Activated T-cell treated with anti-CD3 and anti-CD28 coated beads, Interleukin-2, amount 50 U/mL, for 24 hours (primary cell): ENCODE results near the gene CCNJL.
"Not testable (repeated sequence)": the region's sequence is repeated elsewhere in the genome, so short reads cannot be mapped to it uniquely, and the experiment has no call there.

Experiments
- DNase-seq: peaks from one replicate; pipeline ENCODE4 v3.0.0-alpha.2; 2020
- H3K27ac Mint-ChIP-seq: 2 replicates; pipeline ENCODE4 v1.8.0; 2020; ENCODE audit warnings: mild to moderate bottlenecking, mixed read lengths
- H3K27me3 Mint-ChIP-seq: 2 replicates; pipeline ENCODE4 v1.8.0; 2020; ENCODE audit warnings: mixed read lengths
- H3K36me3 Mint-ChIP-seq: 2 replicates; pipeline ENCODE4 v1.8.0; 2020; ENCODE audit warnings: low read depth, mixed read lengths
- H3K4me1 Mint-ChIP-seq: 2 replicates; pipeline ENCODE4 v1.8.0; 2020; ENCODE audit warnings: low read depth, mixed read lengths
- H3K4me3 Mint-ChIP-seq: 2 replicates; pipeline ENCODE4 v1.8.0; 2020; ENCODE audit warnings: mild to moderate bottlenecking, moderate library complexity, mixed read lengths
- H3K9me3 Mint-ChIP-seq: 2 replicates; pipeline ENCODE4 v1.8.0; 2020; ENCODE audit warnings: mixed read lengths

CCNJL gene

GRCh38 chr5:160348080-160348479, 35.7 kb upstream of the CCNJL start:
- H3K27me3 Mint-ChIP-seq, result peaks cover 6% of the 10 kb centered on the region
- no peak for DNase-seq
- H3K4me3 Mint-ChIP-seq, result no peak overlapping the region
- no peaks in the 10 kb centered on the region for H3K4me1 Mint-ChIP-seq
- no peak overlapping the region for H3K27ac Mint-ChIP-seq
- no peaks in the 10 kb centered on the region for H3K9me3 Mint-ChIP-seq
- no peaks in the 10 kb centered on the region for H3K36me3 Mint-ChIP-seq

GRCh38 chr5:160347448-160347847, 35.1 kb upstream of the CCNJL start:
- no peaks in the 10 kb centered on the region for H3K4me1 Mint-ChIP-seq

GRCh38 chr5:160342413-160342941, 30.1 kb upstream of the CCNJL start:
- Mint-ChIP-seq H3K36me3 (no peaks in the 10 kb centered on the region), H3K4me3 (no peak overlapping the region), H3K9me3 (no peaks in the 10 kb centered on the region), H3K27me3 (peaks cover 6% of the 10 kb centered on the region), H3K27ac (no peak overlapping the region), H3K4me1 (peaks cover 6% of the 10 kb centered on the region)
- no peak for DNase-seq

More at GRCh38 chr5:160347448-160347847, 35.1 kb upstream of the CCNJL start:
- Mint-ChIP-seq H3K4me3 (no peak overlapping the region), H3K27ac (no peak overlapping the region), H3K9me3 (no peaks in the 10 kb centered on the region), H3K36me3 (no peaks in the 10 kb centered on the region), H3K27me3 (peaks cover 6% of the 10 kb centered on the region)
- DNase-seq, result no peak

- Mint-ChIP-seq H3K4me1 (peaks cover 6% of the 10 kb centered on the region), H3K27ac (no peak overlapping the region), H3K9me3 (no peaks in the 10 kb centered on the region), H3K27me3 (peaks cover 6% of the 10 kb centered on the region), H3K4me3 (no peak overlapping the region), H3K36me3 (no peaks in the 10 kb centered on the region)
- no peak for DNase-seq
Measured at GRCh38 chr5:160341309-160341870, 29.0 kb upstream of the CCNJL start.

GRCh38 chr5:160340513-160340912, 28.1 kb upstream of the CCNJL start:
- DNase-seq, H3K4me3 Mint-ChIP-seq, H3K36me3 Mint-ChIP-seq, H3K9me3 Mint-ChIP-seq, H3K27me3 Mint-ChIP-seq, H3K4me1 Mint-ChIP-seq, H3K27ac Mint-ChIP-seq: not testable (repeated sequence)

- H3K4me3 Mint-ChIP-seq, result no peak overlapping the region
- peaks cover 6% of the 10 kb centered on the region for H3K4me1 Mint-ChIP-seq
- no peaks in the 10 kb centered on the region for H3K36me3 Mint-ChIP-seq
- no peaks in the 10 kb centered on the region for H3K9me3 Mint-ChIP-seq
- no peak overlapping the region for H3K27ac Mint-ChIP-seq
- DNase-seq, result no peak
- peaks cover 6% of the 10 kb centered on the region for H3K27me3 Mint-ChIP-seq
Measured at GRCh38 chr5:160339406-160340130, 27.2 kb upstream of the CCNJL start.

GRCh38 chr5:160334716-160335115, 22.4 kb upstream of the CCNJL start:
- H3K36me3 Mint-ChIP-seq, H3K27me3 Mint-ChIP-seq, H3K27ac Mint-ChIP-seq, H3K9me3 Mint-ChIP-seq, DNase-seq, H3K4me1 Mint-ChIP-seq, H3K4me3 Mint-ChIP-seq: not testable (repeated sequence)

- no peaks in the 10 kb centered on the region for H3K9me3 Mint-ChIP-seq
- H3K36me3 Mint-ChIP-seq, result no peaks in the 10 kb centered on the region
- H3K4me1 Mint-ChIP-seq, result peaks cover 4% of the 10 kb centered on the region
- no peaks in the 10 kb centered on the region for H3K27me3 Mint-ChIP-seq
- no peak overlapping the region for H3K27ac Mint-ChIP-seq
- no peak overlapping the region for H3K4me3 Mint-ChIP-seq
- no peak for DNase-seq
Measured at GRCh38 chr5:160333721-160334120, 21.4 kb upstream of the CCNJL start.

- no peaks in the 10 kb centered on the region for H3K27me3 Mint-ChIP-seq
- no peak for DNase-seq
- H3K27ac Mint-ChIP-seq, result no peak overlapping the region
Measured at GRCh38 chr5:160330212-160330611, 17.8 kb upstream of the CCNJL start.

GRCh38 chr5:160327818-160328217, 15.5 kb upstream of the CCNJL start:
- H3K36me3 Mint-ChIP-seq, result no peaks in the 10 kb centered on the region
- peaks cover 4% of the 10 kb centered on the region for H3K4me1 Mint-ChIP-seq
- no peak for DNase-seq
- H3K27me3 Mint-ChIP-seq, result peaks cover 5% of the 10 kb centered on the region
- H3K9me3 Mint-ChIP-seq, result no peaks in the 10 kb centered on the region
- H3K4me3 Mint-ChIP-seq, result no peak overlapping the region
- no peak overlapping the region for H3K27ac Mint-ChIP-seq

More at GRCh38 chr5:160330212-160330611, 17.8 kb upstream of the CCNJL start:
- H3K9me3 Mint-ChIP-seq, result no peaks in the 10 kb centered on the region
- no peak overlapping the region for H3K4me3 Mint-ChIP-seq
- H3K4me1 Mint-ChIP-seq, result peaks cover 4% of the 10 kb centered on the region
- no peaks in the 10 kb centered on the region for H3K36me3 Mint-ChIP-seq

GRCh38 chr5:160326981-160327380, 14.6 kb upstream of the CCNJL start:
- DNase-seq, result no peak
- Mint-ChIP-seq H3K9me3 (no peaks in the 10 kb centered on the region), H3K27me3 (peaks cover 8% of the 10 kb centered on the region), H3K27ac (no peak overlapping the region), H3K36me3 (no peaks in the 10 kb centered on the region), H3K4me3 (no peak overlapping the region), H3K4me1 (peaks cover 4% of the 10 kb centered on the region)

GRCh38 chr5:160325716-160326115, 13.4 kb upstream of the CCNJL start:
- Mint-ChIP-seq H3K4me1 (peaks cover 4% of the 10 kb centered on the region), H3K27ac (no peak overlapping the region), H3K9me3 (no peaks in the 10 kb centered on the region), H3K27me3 (peaks cover 10% of the 10 kb centered on the region), H3K4me3 (no peak overlapping the region), H3K36me3 (no peaks in the 10 kb centered on the region)
- no peak for DNase-seq

GRCh38 chr5:160324886-160325285, 12.5 kb upstream of the CCNJL start:
- no peaks in the 10 kb centered on the region for H3K4me1 Mint-ChIP-seq
- H3K27me3 Mint-ChIP-seq, result peaks cover 14% of the 10 kb centered on the region
- H3K36me3 Mint-ChIP-seq, result no peaks in the 10 kb centered on the region
- H3K27ac Mint-ChIP-seq, result no peak overlapping the region
- no peaks in the 10 kb centered on the region for H3K9me3 Mint-ChIP-seq
- no peak for DNase-seq
- no peak overlapping the region for H3K4me3 Mint-ChIP-seq

- H3K27me3 Mint-ChIP-seq, result peaks cover 49% of the 10 kb centered on the region
- no peak for DNase-seq
- H3K4me3 Mint-ChIP-seq, result no peak overlapping the region
- H3K27ac Mint-ChIP-seq, result no peak overlapping the region
- H3K9me3 Mint-ChIP-seq, result no peaks in the 10 kb centered on the region
- no peaks in the 10 kb centered on the region for H3K4me1 Mint-ChIP-seq
- H3K36me3 Mint-ChIP-seq, result no peaks in the 10 kb centered on the region
Measured at GRCh38 chr5:160318409-160318808, 6.0 kb upstream of the CCNJL start.

GRCh38 chr5:160317434-160317833, 5.1 kb upstream of the CCNJL start:
- Mint-ChIP-seq H3K36me3 (no peaks in the 10 kb centered on the region), H3K4me3 (no peak overlapping the region), H3K27ac (no peak overlapping the region), H3K27me3 (peaks cover 58% of the 10 kb centered on the region), H3K9me3 (no peaks in the 10 kb centered on the region), H3K4me1 (peaks cover 5% of the 10 kb centered on the region)
- DNase-seq, result no peak
